HCT116 (cell line): Measurements from ENCODE around the gene SELPLG. TPM values are rescaled to one million over a fixed set of nuclear protein-coding genes. Genes with fewer than 3 reads are reported as not detected.
A peak's percentile ranks its signal among the peaks of the same experiment; 100 is the strongest.

ENCODE experiments used
- ATAC-seq: fragments of 200-7000 bp; cut with Tn5 transposase; 2 replicates; pipeline ENCODE4 v1.9.1; 2020; ENCODE audit warnings: mild to moderate bottlenecking, moderate library complexity
- BruUV-seq: library from RNA; stranded (reverse); fragments of 400-500 nt; replicated peaks from 2 replicates; lab custom pipeline; 2021; lab: Mats Ljungman, UMichigan
- CTCF ChIA-PET: fragments of 300-600 bp; sonication (Branson Sonifier 250); formaldehyde crosslinking; loops from one replicate; lab custom pipeline; 2021; ENCODE audit warnings: antibody characterized with exemption; lab: Charles Lee
- POLR2A ChIA-PET: fragments of 300-600, 350-600 bp; sonication (Branson Sonifier 250); formaldehyde crosslinking; loops from one replicate; lab custom pipeline; 2021; ENCODE audit warnings: antibody characterized with exemption; lab: Charles Lee
- RAD21 ChIA-PET, 2 experiments: fragments of 300-600 bp; sonication (Branson Sonifier 250); formaldehyde crosslinking; loops; one replicate each; lab custom pipeline; 2023; ENCODE audit warnings: low total read pairs in 2 of 2; ENCODE audit not compliant: uncharacterized antibody in 2 of 2, unreplicated experiment in 2 of 2, low non-redundant PET in 1 of 2; lab: Charles Lee
- DNase-seq: peaks from one replicate; pipeline ENCODE4 v3.0.0-alpha.2; 2010; ENCODE audit warnings: low read depth, low spot score
- H2AFZ ChIP-seq: fragments of 200-600 bp; shearing (Covaris generic), sonication (generic); 2 replicates; pipeline ENCODE4 v1.6.1; 2017; ENCODE audit warnings: low read depth, mixed run types, mixed read lengths, antibody characterized with exemption, low read length; ENCODE audit not compliant: poor library complexity, severe bottlenecking
- H3K27ac ChIP-seq: 2 replicates; pipeline ENCODE4 v1.5.1; 2012; ENCODE audit warnings: low read depth, low read length
- H3K27me3 ChIP-seq: fragments of 200-600 bp; sonication (generic); 2 replicates; pipeline ENCODE4 v1.6.1; 2016; ENCODE audit warnings: mixed run types, low read length, mixed read lengths; ENCODE audit not compliant: insufficient read depth
- H3K36me3 ChIP-seq, 2 experiments: fragments of 200-500 bp in 1 of 2; fragments of 200-600 bp in 1 of 2; sonication (Bioruptor generic) in 1 of 2; sonication (generic) in 1 of 2; 2 replicates each; pipeline versions ENCODE4 v1.5.1 to v1.6.1; 2014 to 2016; ENCODE audit warnings: low read length in 2 of 2, inconsistent platforms in 1 of 2, mixed read lengths in 1 of 2, mixed run types in 1 of 2; ENCODE audit not compliant: insufficient read depth in 2 of 2, control insufficient read depth in 1 of 2
- H3K4me1 ChIP-seq, 2 experiments: fragments of 200-600 bp in 1 of 2; sonication (generic) in 1 of 2; 2 replicates each; pipeline versions ENCODE4 v1.5.1 to v1.6.1; 2012 to 2017; ENCODE audit warnings: low read length in 2 of 2, inconsistent platforms in 1 of 2, mild to moderate bottlenecking in 1 of 2, mixed read lengths in 1 of 2, mixed run types in 1 of 2, moderate library complexity in 1 of 2; ENCODE audit not compliant: insufficient read depth in 2 of 2, control insufficient read depth in 1 of 2
- H3K4me2 ChIP-seq: fragments of 200-600 bp; sonication (generic); 2 replicates; pipeline ENCODE4 v1.6.1; 2017; ENCODE audit warnings: mixed run types, low read length, mixed read lengths
- H3K4me3 ChIP-seq, 2 experiments: fragments of 200-600 bp in 1 of 2; sonication (generic) in 1 of 2; replicated peaks in 1 of 2; 2 replicates each; pipeline ENCODE4 v1.5.1; 2011 to 2016; ENCODE audit warnings: low read length in 2 of 2, control low read depth in 1 of 2, low read depth in 1 of 2, mild to moderate bottlenecking in 1 of 2, mixed read lengths in 1 of 2, mixed run types in 1 of 2
- H3K79me2 ChIP-seq: fragments of 200-600 bp; sonication (generic); 2 replicates; pipeline ENCODE4 v1.6.1; 2017; ENCODE audit warnings: mild to moderate bottlenecking, mixed run types, low read length, moderate library complexity, mixed read lengths; ENCODE audit not compliant: insufficient read depth
- H3K9ac ChIP-seq: fragments of 200-600 bp; sonication (generic); 2 replicates; pipeline ENCODE4 v1.6.1; 2016; ENCODE audit warnings: low read length, mixed read lengths
- H3K9me2 ChIP-seq: fragments of 200-600 bp; sonication (generic), shearing (Covaris generic); 2 replicates; pipeline ENCODE4 v1.6.1; 2017; ENCODE audit warnings: mixed run types, mild to moderate bottlenecking, moderate library complexity; ENCODE audit not compliant: insufficient read depth
- H3K9me3 ChIP-seq, 2 experiments: fragments of 200-500 bp in 1 of 2; fragments of 200-600 bp in 1 of 2; sonication (Bioruptor generic) in 1 of 2; sonication (generic) in 1 of 2; 2 replicates each; pipeline ENCODE4 v1.6.1; 2014 to 2017; ENCODE audit warnings: low read length in 2 of 2, mixed read lengths in 2 of 2, inconsistent platforms in 1 of 2, low read depth in 1 of 2, mild to moderate bottlenecking in 1 of 2, mixed run types in 1 of 2, moderate library complexity in 1 of 2; ENCODE audit not compliant: control insufficient read depth in 1 of 2, insufficient read depth in 1 of 2
- H4K20me1 ChIP-seq: fragments of 200-600 bp; sonication (generic), shearing (Covaris generic); 2 replicates; pipeline ENCODE4 v1.6.1; 2017; ENCODE audit warnings: mixed run types, mild to moderate bottlenecking, moderate library complexity; ENCODE audit not compliant: insufficient read depth
- ATF3 ChIP-seq: IDR thresholded peaks from 2 replicates; pipeline ENCODE4 v1.6.1; 2012
- CBX3 ChIP-seq: IDR thresholded peaks from 2 replicates; pipeline ENCODE4 v1.6.1; 2012; ENCODE audit warnings: low read depth
- EGR1 ChIP-seq: IDR thresholded peaks from 2 replicates; pipeline ENCODE4 v1.6.1; 2012; ENCODE audit warnings: low read depth
- MAX ChIP-seq: IDR thresholded peaks from 2 replicates; pipeline ENCODE4 v1.6.1; 2012
- POLR2A ChIP-seq: IDR thresholded peaks from 2 replicates; pipeline ENCODE4 v1.7.0; 2011; ENCODE audit warnings: borderline replicate concordance; ENCODE audit not compliant: insufficient read depth, insufficient read length; ENCODE audit errors: extremely low read depth
- RAD21 ChIP-seq: IDR thresholded peaks from 2 replicates; pipeline ENCODE4 v1.6.1; 2012; ENCODE audit warnings: low read depth, mild to moderate bottlenecking
- SRF ChIP-seq: IDR thresholded peaks from 2 replicates; pipeline ENCODE4 v1.6.1; 2012; ENCODE audit warnings: low read depth
- TCF7L2 ChIP-seq: IDR thresholded peaks from 2 replicates; pipeline ENCODE4 v1.7.0; 2011; ENCODE audit warnings: borderline replicate concordance, inconsistent platforms; ENCODE audit not compliant: insufficient read depth, insufficient read length; ENCODE audit errors: extremely low read depth
- YY1 ChIP-seq: IDR thresholded peaks from 2 replicates; pipeline ENCODE4 v1.6.1; 2011; ENCODE audit warnings: low read length, low read depth, moderate library complexity, mild to moderate bottlenecking; ENCODE audit not compliant: insufficient replicate concordance; ENCODE audit errors: extremely low read depth
- ZNF274 ChIP-seq: fragments of 200-500 bp; sonication (Bioruptor generic); IDR thresholded peaks from 2 replicates; pipeline ENCODE4 v1.6.1; 2014; ENCODE audit warnings: mild to moderate bottlenecking, low read depth, low read length, inconsistent platforms
- intact Hi-C: fragments of 100-400 bp; cut with micrococcal nuclease; formaldehyde crosslinking; loops from 2 replicates; pipeline ENCODE4 v1.10.0; 2022
- total RNA-seq: library from RNA; stranded (reverse); gene quantifications from one replicate; pipeline ENCODE4 v1.2.1, GENCODE V29; 2021; ENCODE audit not compliant: unreplicated experiment
- TF ChIP-seq, protein P1 (sequence below), 3 experiments: fragments of 200-600 bp in 1 of 3; sonication (generic) in 1 of 3; IDR thresholded peaks in 2 of 3; conservative IDR thresholded peaks in 1 of 3; 2 replicates each; pipeline ENCODE4 v1.5.1; 2012 to 2017; ENCODE audit warnings: low read depth in 2 of 3, low read length in 2 of 3, antibody characterized with exemption in 1 of 3, borderline replicate concordance in 1 of 3, control low read depth in 1 of 3, mild to moderate bottlenecking in 1 of 3, mixed read lengths in 1 of 3, mixed run types in 1 of 3, moderate library complexity in 1 of 3; ENCODE audit not compliant: insufficient read depth in 1 of 3
- TF ChIP-seq, protein P2 (sequence below): IDR thresholded peaks from 2 replicates; pipeline ENCODE4 v1.6.1; 2011; ENCODE audit warnings: mild to moderate bottlenecking, low read length, moderate library complexity; ENCODE audit not compliant: insufficient replicate concordance; ENCODE audit errors: extremely low read depth

Gene SELPLG
- total RNA-seq, 1 experiment from 2014 or later: 1.2 TPM

DNA sequence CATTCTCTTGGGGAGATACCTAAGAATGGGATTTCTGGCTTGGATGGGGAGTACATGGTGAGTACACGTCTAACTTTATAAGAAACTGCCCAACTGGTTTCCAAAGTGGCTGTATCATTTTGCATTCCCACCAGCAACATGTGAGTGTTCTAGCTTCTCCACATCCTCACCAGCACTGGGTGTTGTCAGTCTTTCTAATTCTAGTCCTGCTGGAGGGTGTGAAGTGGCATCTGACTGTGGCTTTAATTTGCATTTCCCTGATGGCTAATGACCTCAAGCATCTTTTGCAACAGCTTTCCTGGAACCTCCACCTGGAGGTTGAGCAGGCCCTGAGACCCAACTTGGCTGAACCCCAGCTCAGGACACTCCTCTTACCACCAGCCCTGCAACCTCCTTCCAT is 17.8 kb downstream of the SELPLG start:
- H3K9me2 ChIP-seq: no peaks in the 10 kb centered on the region

GRCh38 chr12:108614639-108615038 is 19.1 kb downstream of the SELPLG start:
- no peak for DNase-seq
- no TSS peak for BruUV-seq
- H3K27ac ChIP-seq: no peak overlapping the region
- no peaks in the 10 kb centered on the region for H3K79me2 ChIP-seq
- H3K4me3 ChIP-seq: no peak overlapping the region
- H3K4me2 ChIP-seq: no peak overlapping the region
- TF ChIP-seq ZNF274 (no peak), SRF (no peak), EGR1 (no peak), TCF7L2 (no peak), ATF3 (no peak), YY1 (no peak), MAX (no peak), RAD21 (no peak)
- TF ChIP-seq, protein P1, sequence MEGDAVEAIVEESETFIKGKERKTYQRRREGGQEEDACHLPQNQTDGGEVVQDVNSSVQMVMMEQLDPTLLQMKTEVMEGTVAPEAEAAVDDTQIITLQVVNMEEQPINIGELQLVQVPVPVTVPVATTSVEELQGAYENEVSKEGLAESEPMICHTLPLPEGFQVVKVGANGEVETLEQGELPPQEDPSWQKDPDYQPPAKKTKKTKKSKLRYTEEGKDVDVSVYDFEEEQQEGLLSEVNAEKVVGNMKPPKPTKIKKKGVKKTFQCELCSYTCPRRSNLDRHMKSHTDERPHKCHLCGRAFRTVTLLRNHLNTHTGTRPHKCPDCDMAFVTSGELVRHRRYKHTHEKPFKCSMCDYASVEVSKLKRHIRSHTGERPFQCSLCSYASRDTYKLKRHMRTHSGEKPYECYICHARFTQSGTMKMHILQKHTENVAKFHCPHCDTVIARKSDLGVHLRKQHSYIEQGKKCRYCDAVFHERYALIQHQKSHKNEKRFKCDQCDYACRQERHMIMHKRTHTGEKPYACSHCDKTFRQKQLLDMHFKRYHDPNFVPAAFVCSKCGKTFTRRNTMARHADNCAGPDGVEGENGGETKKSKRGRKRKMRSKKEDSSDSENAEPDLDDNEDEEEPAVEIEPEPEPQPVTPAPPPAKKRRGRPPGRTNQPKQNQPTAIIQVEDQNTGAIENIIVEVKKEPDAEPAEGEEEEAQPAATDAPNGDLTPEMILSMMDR (IDR thresholded peaks at IDR 0.05 in 2 of 3, conservative IDR thresholded peaks at IDR 0.05 in 1 of 3; ENCODE audit: borderline replicate concordance in 1 of 3, insufficient read depth in 1 of 3, low read depth in 2 of 3, low read length in 2 of 3): no peak
- intact Hi-C loops: loop anchor here (5.0 to 10.0 kb wide), 3 partner anchors 280 to 700 kb away; partner anchors contain the start of gene CMKLR1
- no peak overlapping the region for H2AFZ ChIP-seq
- H3K9ac ChIP-seq: no peak overlapping the region
- H3K4me1 ChIP-seq: peaks cover 15 to 29% of the 10 kb centered on the region in 2 experiments
- H3K27me3 ChIP-seq: no peaks in the 10 kb centered on the region
- RAD21 ChIA-PET: no interaction called here
- H3K36me3 ChIP-seq: no peaks in the 10 kb centered on the region
- CTCF ChIA-PET: no interaction called here
- H4K20me1 ChIP-seq: no peaks in the 10 kb centered on the region
- no peak for ATAC-seq
- POLR2A ChIA-PET: no interaction called here
- peaks cover 0 to 6% of the 10 kb centered on the region in 2 experiments; a peak in 1 of 4 replicates for H3K9me3 ChIP-seq
- no peaks in the 10 kb centered on the region for H3K9me2 ChIP-seq

More for the DNA sequence above, 17.8 kb downstream of the SELPLG start:
- peak; percentile 56; the same call in 1 of the 2 replicates for TF ChIP-seq CBX3
- TF ChIP-seq, protein P2, sequence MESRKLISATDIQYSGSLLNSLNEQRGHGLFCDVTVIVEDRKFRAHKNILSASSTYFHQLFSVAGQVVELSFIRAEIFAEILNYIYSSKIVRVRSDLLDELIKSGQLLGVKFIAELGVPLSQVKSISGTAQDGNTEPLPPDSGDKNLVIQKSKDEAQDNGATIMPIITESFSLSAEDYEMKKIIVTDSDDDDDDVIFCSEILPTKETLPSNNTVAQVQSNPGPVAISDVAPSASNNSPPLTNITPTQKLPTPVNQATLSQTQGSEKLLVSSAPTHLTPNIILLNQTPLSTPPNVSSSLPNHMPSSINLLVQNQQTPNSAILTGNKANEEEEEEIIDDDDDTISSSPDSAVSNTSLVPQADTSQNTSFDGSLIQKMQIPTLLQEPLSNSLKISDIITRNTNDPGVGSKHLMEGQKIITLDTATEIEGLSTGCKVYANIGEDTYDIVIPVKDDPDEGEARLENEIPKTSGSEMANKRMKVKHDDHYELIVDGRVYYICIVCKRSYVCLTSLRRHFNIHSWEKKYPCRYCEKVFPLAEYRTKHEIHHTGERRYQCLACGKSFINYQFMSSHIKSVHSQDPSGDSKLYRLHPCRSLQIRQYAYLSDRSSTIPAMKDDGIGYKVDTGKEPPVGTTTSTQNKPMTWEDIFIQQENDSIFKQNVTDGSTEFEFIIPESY: no peak
- no peak for TF ChIP-seq POLR2A
- no TSS peak for BruUV-seq
- no peak overlapping the region for H3K4me2 ChIP-seq
- ATAC-seq (no peak), DNase-seq (no peak)
- H2AFZ ChIP-seq: no peak overlapping the region
- no peak overlapping the region for H3K27ac ChIP-seq
- RAD21 ChIA-PET: no interaction called here
- H4K20me1 ChIP-seq: no peaks in the 10 kb centered on the region
- CTCF ChIA-PET: no interaction called here
- H3K4me3 ChIP-seq: no peak overlapping the region
- POLR2A ChIA-PET: no interaction called here
- no peak overlapping the region for H3K9ac ChIP-seq
- no peaks in the 10 kb centered on the region for H3K79me2 ChIP-seq
- intact Hi-C loops: loop anchor here (5.0 to 10.0 kb wide), 3 partner anchors 281 to 701 kb away; partner anchors contain the start of gene CMKLR1
- peaks cover 15 to 29% of the 10 kb centered on the region in 2 experiments for H3K4me1 ChIP-seq
- H3K36me3 ChIP-seq: no peaks in the 10 kb centered on the region
- no peaks in the 10 kb centered on the region for H3K27me3 ChIP-seq
- H3K9me3 ChIP-seq: peaks cover 0 to 6% of the 10 kb centered on the region in 2 experiments; a peak in 1 of 4 replicates
